ENCODE data around the gene TRPM4.

DNA sequence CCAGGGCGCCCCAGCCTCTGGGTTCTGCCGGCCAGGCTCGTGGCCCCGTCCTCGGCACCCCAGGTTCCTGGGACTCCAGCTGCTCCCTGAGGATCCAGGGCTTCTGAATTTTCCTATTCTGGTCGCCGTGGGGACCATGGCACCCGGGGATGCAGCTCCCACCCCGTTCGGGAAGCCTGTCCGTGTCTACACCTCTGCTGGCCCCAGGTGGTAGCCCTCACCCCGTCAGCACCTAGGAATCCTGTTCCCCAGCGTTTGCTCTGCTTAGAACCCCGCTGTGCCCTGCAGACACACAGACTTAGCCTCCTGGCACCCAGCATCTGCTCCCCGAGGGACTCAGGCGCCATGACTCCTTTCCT is 37.3 kb upstream of the TRPM4 start:
- TF ChIP-seq, protein P1, sequence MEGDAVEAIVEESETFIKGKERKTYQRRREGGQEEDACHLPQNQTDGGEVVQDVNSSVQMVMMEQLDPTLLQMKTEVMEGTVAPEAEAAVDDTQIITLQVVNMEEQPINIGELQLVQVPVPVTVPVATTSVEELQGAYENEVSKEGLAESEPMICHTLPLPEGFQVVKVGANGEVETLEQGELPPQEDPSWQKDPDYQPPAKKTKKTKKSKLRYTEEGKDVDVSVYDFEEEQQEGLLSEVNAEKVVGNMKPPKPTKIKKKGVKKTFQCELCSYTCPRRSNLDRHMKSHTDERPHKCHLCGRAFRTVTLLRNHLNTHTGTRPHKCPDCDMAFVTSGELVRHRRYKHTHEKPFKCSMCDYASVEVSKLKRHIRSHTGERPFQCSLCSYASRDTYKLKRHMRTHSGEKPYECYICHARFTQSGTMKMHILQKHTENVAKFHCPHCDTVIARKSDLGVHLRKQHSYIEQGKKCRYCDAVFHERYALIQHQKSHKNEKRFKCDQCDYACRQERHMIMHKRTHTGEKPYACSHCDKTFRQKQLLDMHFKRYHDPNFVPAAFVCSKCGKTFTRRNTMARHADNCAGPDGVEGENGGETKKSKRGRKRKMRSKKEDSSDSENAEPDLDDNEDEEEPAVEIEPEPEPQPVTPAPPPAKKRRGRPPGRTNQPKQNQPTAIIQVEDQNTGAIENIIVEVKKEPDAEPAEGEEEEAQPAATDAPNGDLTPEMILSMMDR (IDR thresholded peaks at IDR 0.05): no peak
- TF ChIP-seq POLR2A (IDR thresholded peaks at IDR 0.05) (no peak), POLR2AphosphoS5 (IDR thresholded peaks at IDR 0.05) (no peak), EP300 (IDR thresholded peaks at IDR 0.05) (no peak)

All from upper lobe of left lung (tissue), 4 donors.